HG03066 (cell line): ENCODE results near the gene WNT10A.

Source experiments
- ATAC-seq: cut with Tn5 transposase; IDR thresholded peaks from one replicate; pipeline ENCODE4 v1.9.1; 2021; ENCODE audit warnings: low read depth; ENCODE audit not compliant: unreplicated experiment

WNT10A gene

GRCh38 chr2:218876562-218877219 lies 4.0 kb upstream of the WNT10A start:
- no peak for ATAC-seq

- ATAC-seq = no peak
Measured at GRCh38 chr2:218877331-218877730, 3.3 kb upstream of the WNT10A start.

GRCh38 chr2:218877891-218878290 lies 2.8 kb upstream of the WNT10A start:
- ATAC-seq = no peak

GRCh38 chr2:218878486-218878885 lies 2.2 kb upstream of the WNT10A start:
- ATAC-seq = no peak

GRCh38 chr2:218878926-218879761 lies 1.5 kb upstream of the WNT10A start:
- no peak for ATAC-seq

GRCh38 chr2:218879776-218880101 lies 913 bp upstream of the WNT10A start:
- no peak for ATAC-seq

GRCh38 chr2:218880859-218881594 lies 375 bp downstream of the WNT10A start:
- no peak for ATAC-seq

- ATAC-seq = no peak
Measured at GRCh38 chr2:218881744-218882460, 1.2 kb downstream of the WNT10A start.

- no peak for ATAC-seq
Measured at GRCh38 chr2:218882461-218882816, 1.8 kb downstream of the WNT10A start.

GRCh38 chr2:218882866-218883366 lies 2.3 kb downstream of the WNT10A start:
- ATAC-seq = no peak

- ATAC-seq = no peak
Measured at GRCh38 chr2:218883491-218884490, 3.1 kb downstream of the WNT10A start.

GRCh38 chr2:218884519-218884918 lies 3.9 kb downstream of the WNT10A start:
- no peak for ATAC-seq

- peak; percentile 70 for ATAC-seq
Measured at GRCh38 chr2:218885981-218886947, 5.6 kb downstream of the WNT10A start.

- no peak for ATAC-seq
Measured at GRCh38 chr2:218887079-218887478, 6.4 kb downstream of the WNT10A start.

- no peak for ATAC-seq
Measured at GRCh38 chr2:218888341-218888740, 7.7 kb downstream of the WNT10A start.

- ATAC-seq = no peak
Measured at GRCh38 chr2:218889937-218890336, 9.3 kb downstream of the WNT10A start.

GRCh38 chr2:218890369-218890768 lies 9.7 kb downstream of the WNT10A start:
- ATAC-seq = no peak
